Glomerular visceral epithelial cell (primary cell): ENCODE measurements around the gene SLC22A17.
A peak's percentile ranks its signal among the peaks of the same experiment; 100 is the strongest.
"Not testable (repeated sequence)": the region's sequence is repeated elsewhere in the genome, so short reads cannot be mapped to it uniquely, and the experiment has no call there.

ENCODE experiments used
- DNase-seq: peaks from one replicate; pipeline ENCODE4 v3.0.0-alpha.2; 2016; ENCODE audit errors: extremely low spot score

Gene SLC22A17

DNA sequence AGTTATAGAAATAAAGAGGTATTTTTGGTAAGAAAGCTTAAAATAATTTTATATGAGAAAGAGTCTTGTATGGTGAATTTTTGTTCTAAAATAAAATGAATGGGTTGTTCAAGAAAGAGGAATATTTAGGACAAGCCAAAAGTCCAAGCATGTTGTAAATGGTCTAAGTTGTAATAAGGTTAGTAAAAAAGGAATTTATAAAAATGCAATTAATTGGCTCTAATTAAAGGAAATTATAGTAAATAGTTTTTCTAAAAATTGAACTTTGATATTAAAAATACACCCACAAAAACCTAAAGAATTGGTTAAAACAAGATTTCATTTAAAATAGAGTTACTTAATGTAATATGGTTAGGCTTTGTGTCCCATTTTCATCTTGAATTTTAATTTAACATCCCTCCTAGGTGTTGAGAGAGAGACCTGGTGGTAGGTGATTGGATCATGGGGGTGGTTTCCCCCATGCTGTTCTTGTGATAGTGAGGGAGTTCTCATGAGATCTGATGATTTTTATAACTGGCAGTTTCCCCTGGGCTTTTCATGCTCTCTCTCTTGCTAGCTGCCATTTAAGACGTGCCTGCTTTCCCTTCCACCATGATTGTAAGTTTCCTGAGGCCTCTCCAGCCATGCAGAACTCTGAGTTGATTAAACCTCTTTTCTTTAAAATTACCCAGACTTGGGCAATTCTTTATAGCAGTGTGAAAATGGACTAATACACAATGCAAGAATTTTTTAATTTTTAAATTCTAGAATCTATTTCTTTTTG lies 13.0 kb downstream of the SLC22A17 start:
- no peak for DNase-seq

DNA sequence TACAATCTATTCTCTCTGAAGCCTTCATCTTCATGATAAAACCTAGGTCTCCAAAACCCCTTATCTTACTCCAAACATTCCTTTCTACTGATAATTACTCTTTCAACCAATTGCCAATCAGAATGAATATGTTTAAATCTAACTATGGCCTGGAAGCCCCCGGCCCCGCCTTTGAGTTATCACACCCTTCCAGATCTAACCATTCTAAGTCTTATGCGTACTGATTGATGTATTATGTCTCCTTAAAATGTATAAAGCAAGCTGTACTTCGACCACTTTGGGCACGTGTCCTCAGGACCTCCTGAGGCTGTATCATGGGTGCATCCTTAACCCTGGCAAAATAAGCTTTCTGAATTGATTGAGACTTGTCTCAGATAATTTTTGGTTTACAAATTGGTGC lies 17.1 kb downstream of the SLC22A17 start:
- no peak for DNase-seq

DNA sequence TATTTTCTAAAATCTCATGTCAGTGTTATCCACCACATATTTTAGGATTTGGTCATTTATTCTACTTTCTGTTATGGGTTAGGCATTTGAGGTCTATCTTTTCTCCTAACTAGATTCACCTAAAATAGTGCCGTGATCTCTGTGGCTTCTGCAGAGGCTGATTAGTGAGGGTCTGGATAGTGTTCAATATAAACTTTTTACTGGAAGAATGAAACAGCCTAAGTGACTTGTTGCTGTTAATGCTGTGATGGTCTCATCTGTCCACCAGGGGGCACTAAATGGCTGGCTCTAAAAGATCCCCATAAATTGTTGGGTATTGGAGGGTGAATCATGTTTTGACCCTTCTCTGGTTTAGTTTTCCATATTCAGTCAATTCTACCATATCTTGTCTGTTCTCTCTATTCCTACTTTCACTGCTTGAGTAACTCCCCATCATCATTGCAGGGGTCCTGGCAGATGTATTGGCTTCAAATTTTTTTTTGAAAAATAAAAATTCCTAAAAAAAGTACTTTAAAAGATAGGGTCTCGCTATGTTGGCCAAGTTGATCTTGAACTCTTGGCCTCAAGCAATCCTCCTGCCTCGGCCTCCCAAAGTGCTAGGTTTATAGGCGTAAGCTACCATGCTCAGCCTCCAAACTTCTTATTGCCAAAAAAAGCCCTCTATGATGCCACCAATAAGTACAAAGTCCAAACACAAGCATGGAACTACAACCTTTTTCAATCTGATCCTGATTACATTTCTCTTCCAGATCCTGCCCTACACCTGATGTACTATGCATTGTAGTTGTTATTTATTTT lies 24.5 kb downstream of the SLC22A17 start:
- peak; percentile 75 for DNase-seq

DNA sequence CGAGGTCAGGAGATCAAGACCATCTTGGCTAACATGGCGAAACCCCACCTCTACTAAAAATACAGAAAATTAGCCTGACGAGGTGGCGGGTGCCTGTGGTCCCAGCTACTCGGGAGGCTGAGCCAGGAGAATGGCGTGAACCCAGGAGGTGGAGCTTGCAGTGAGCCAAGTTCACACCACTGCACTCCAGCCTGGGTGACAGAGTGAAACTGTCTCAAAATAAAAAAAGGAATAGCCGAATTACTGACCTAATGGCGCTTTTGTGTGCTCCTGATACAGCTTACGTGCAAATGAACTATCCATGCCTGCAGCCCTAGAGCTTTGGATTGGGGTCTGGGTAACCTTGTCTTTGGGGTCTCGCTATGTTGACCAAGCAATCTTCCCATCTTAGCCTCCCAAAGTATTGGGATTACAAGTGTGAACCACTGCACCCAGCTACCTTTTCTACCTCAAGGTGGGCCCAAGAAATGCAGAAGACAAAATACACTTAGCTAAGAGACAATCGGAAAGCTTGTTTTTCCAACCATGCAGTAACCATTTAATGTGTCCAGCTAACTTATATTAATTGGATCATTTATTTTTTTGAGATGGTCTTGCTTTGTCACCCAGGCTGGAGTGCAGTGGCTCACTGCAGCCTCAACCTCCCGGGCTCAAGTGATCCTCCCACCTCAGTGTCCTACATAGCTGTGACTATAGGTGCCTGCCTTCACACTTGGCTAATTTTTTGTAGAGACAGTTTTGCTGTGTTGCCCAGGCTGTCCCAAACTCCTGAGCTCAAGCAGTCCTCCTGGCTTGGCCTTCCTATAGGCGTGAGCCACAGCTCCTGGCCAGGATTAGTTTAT lies 26.0 kb downstream of the SLC22A17 start:
- DNase-seq, result no peak

DNA sequence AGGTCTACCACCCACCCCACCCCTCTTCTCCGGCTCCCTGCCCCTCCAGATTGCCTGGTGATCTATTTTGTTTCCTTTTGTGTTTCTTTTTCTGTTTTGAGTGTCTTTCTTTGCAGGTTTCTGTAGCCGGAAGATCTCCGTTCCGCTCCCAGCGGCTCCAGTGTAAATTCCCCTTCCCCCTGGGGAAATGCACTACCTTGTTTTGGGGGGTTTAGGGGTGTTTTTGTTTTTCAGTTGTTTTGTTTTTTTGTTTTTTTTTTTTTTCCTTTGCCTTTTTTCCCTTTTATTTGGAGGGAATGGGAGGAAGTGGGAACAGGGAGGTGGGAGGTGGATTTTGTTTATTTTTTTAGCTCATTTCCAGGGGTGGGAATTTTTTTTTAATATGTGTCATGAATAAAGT lies 26.9 kb downstream of the SLC22A17 start:
- DNase-seq, result not testable (repeated sequence)

DNA sequence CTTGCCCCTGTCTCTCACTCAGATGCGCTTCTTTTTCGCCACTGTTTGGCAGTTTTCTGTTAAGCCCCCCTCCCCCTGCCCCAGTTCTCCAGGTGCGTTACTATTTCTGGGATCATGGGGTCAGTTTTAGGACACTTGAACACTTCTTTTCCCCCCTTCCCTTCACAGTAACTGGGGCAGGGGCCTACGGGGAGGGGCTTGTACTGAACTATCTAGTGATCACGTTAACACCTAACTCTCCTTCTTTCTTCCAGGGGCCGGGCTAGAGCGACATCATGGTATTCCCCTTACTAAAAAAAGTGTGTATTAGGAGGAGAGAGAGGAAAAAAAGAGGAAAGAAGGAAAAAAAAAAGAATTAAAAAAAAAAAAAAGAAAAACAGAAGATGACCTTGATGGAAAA lies 27.7 kb downstream of the SLC22A17 start:
- no peak for DNase-seq

DNA sequence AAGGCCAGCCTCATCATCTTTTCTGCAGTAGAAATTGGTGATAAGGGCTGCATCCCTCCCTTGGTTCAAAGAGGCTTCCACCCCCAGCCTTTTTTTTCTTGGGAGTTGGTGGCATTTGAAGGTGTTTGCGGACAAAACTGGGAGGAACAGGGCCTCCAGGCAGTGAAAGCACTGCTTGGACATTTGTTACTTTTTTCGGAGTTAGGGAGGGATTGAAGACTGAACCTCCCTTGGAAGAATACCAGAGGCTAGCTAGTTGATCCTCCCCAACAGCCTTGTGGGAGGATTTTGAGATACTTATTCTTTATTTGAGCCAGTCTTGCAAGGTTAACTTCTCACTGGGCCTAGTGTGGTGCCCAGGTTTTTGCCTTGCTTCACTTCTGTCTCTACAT lies 28.2 kb downstream of the SLC22A17 start:
- DNase-seq, result no peak

DNA sequence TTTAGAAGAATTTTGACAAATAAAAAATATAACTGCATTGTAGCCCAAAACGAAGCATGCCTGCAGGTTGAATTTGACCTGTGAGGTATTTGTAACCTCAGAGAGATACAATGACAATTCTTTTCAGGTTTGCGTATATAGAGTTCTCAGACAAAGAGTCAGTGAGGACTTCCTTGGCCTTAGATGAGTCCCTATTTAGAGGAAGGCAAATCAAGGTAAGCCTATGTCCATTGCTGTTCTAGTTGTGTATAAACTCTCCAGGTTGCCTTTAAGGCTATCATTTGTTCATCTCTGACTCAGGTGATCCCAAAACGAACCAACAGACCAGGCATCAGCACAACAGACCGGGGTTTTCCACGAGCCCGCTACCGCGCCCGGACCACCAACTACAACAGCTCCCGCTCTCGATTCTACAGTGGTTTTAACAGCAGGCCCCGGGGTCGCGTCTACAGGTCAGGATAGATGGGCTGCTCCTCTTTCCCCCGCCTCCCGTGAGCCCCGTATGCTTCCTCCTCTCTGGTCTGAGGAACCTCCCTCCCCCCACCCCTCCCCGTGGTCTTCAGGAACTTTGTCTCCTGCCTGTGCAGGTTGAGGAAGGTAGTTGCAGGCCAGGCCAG lies 28.7 kb downstream of the SLC22A17 start:
- no peak for DNase-seq

DNA sequence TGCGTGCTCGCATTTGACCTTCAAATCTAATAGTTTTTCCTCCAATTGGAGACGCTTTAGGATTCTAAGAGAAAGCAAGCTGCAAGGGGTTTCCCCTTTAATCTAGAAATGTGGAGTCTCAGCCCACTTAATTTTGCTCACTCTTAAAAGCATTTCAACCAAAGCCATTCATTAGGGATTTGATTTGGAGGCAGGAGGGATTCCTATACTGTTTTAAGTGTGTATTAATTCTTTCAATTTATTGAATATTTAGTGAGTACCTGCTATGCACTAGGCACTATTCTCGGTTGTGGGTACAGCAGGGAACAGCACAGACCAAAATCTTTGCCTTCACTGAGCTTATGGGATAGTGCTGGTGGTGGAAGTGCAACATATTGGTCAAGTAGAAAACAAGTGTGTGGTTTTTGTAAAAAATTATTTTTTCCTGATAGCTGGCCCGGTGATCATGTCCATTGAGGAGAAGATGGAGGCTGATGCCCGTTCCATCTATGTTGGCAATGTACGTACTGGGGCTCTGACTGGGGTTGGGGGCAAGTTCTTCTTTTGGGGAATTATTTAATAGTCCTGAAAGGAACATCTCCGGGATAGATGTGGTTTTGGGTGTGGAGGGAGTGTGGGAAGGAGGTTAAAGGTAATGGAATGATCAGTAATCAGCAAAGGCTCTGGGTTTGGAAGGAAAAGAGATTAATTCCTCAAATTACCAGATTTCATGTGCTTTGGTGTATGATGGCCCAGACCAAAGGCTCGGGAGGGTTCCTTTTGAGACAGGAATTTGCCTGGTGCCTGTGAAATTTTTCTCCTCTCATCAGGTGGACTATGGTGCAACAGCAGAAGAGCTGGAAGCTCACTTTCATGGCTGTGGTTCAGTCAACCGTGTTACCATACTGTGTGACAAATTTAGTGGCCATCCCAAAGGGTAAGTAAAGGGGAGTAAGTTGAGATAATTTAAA lies 29.8 kb downstream of the SLC22A17 start:
- no peak for DNase-seq

DNA sequence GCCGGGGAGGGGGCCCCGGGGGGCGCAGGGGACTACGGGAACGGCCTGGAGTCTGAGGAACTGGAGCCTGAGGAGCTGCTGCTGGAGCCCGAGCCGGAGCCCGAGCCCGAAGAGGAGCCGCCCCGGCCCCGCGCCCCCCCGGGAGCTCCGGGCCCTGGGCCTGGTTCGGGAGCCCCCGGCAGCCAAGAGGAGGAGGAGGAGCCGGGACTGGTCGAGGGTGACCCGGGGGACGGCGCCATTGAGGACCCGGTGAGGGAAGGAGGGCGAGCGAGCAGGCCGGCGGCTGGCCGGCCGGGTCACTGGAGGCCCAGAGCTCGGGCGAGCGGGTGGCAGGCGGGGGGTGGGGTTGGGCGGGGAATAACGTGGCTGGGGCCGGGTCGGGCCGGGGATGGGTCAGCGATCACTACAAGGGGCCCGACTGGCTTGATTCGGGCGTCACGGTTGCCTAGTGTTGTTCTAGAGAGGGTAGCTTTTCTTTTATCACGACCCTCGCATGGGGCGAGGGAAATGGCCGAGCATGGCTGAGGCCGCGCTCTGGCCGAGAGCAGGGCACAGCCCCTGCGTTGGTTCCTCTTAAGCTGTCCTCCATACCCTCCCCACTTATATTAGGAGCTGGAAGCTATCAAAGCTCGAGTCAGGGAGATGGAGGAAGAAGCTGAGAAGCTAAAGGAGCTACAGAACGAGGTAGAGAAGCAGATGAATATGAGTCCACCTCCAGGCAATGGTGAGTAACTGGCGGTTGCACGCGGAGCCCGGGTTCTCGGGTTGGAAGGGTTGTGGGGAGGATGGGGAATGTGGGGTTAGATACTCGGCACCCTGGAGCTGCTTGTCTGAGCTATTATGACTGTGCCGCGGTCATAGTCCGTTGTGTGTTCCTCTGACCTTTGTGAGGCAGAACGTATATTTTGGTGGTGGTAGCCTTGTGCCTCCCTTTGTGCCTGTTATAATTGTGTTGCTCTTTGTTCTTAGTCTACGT lies 30.8 kb downstream of the SLC22A17 start:
- peak; percentile 58 for DNase-seq

DNA sequence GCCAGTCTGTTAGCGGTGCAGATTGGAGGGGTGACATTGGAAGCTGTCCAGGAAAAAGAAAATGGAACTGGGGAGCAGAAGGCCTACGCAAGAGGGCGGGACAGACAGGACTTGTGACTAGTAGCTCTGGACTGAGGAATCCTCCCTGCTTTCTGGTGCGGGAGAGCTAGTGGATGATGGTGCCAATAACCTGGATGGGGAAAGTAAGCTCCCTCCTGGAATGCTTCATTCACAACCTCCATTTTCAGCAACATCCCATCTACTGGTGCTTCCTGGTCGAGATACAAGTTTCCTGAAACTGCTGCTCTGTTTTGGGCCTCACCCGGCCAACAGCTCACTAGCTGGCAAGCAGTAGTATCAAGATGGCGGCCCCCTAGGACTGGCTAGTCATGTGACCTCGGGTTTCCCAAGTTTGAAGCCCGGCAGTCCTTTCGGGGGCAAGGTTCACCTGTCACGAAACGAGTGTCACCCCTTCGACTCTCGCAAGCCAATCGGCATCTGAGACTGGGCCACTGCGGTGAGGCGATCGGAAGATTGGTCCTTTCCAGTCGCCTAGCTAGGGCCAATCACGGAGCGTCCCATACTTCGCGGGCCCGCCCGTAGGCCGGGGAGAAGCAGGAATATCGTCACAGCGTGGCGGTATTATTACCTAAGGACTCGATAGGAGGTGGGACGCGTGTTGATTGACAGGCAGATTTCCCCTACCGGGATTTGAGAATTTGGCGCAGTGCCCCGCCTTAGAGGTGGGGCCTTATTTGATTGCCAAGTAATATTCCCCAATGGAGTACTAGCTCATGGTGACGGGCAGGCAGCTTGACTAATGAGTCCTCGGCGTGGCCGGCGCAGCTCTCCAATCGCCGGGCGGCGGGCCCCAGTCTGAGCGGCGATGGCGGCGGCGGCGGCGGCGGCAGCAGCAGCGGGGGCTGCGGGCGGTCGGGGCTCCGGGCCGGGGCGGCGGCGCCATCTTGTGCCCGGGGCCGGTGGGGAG lies 31.8 kb downstream of the SLC22A17 start, which contains the start of gene PABPN1:
Gene PABPN1 (plus strand): TSS at position 874 of the 988 bp plus-strand sequence. CDS start 13 bp downstream, at position 887.
- DNase-seq, result peak; percentile 100

DNA sequence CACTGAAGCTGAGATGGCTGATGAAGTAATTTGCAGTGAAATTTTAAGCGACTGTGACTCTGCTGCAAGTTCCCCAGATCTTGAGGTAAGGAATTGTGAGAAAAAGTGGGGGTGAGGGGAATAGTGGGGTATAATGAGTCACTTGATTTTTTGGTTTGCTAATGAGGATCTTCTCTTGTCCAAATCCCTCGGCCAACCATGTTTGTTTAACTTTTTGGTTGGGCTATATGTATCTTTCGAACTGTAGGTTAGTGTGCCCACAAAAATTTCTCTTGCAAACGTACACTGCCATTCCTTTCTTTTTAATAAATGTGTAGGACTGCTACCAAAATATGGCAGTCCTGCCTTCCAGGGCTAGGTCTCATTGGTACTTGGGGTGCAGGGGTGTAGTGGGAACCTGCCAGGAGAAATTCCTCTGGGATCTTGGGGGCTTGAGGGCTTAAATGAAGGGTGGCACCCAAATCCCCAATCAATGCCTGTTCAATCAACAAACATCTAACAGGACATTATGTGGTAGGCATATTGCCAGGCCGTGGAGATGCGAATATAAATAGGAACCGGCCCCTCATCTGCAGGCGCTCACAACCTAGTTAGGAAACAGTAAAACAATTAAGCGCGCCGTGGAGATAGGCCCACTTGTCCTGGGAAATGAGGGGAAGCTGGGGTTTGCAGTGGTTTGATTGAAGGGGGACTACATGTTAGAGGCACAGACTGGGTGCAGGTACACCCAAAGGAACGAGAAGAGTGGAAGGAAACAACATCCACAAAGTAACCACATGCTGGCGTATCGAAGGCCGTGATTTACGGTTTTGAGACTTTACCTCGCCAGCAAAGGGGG lies 32.7 kb downstream of the SLC22A17 start:
- DNase-seq, result no peak

DNA sequence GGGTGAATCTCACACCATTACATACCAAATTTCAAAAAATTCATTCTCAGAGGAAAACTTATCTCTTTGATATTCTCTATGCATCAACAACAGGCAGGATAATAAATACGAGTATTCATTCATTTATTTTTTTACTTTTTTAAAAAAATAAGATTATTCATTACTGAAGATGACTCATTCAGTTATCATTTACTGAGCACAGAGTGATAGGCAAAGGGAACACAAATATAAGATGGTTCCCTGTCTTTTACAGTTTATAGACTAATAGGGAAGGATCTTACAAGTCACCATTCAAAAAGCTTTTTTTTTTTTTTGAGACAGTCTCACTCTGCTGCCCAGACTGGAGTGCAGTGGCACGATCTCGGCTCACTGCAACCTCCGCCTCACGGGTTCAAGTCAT lies 36.4 kb downstream of the SLC22A17 start:
- no peak for DNase-seq

DNA sequence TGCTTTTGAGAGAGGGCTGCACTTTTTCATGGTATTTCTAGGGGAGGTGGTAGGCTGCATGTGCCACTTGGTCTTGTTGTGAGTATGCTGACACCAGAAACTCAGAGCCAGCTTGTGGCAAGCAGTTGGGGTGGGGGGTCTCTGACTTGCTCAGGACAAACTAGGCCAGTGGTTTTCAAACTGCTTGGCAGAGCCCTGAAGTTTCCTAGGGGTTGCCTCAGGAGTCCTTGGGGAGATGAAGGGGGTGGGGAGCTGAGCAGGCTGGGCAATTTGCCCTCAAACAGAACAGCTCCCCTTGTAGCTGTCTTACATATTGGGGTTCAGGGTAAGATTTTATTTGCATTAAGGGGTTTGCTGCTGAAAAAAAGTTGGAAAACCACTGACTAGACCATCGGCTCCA lies 42.1 kb downstream of the SLC22A17 start:
- no peak for DNase-seq

DNA sequence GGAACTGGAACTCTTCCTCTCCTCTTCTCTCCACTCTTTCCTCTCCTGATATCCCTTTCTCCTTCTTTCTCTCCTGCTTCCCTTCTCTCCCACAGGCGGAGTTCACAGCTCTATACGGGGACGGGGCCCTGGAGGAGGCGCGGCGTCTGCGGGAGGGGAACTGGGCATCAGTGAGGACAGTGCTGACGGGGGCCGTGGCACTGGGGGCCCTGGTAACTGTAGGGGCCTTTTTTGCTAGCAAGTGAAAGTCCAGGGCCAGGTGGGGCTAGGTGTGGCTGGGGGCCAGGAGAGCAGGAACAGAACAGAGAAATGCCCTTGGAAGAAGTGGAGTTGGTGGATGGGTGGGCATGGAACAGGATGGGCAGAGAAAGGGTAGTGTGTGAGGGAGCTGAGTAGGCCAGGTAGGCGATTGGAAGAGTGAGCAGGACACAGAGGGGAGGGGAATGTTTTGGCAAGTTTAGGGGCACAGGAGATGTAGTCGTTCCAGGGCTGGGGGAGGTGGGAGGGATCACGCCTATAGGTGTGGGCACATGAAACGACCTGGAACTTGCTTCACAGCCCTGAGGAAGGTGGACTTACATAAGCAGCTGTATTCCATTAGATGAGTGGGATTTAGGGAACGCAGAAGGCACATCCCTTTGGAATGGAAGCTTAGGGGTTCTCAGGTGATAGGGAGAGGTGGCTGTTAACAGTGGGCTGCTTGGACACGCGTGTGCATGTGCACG lies 43.8 kb downstream of the SLC22A17 start:
- no peak for DNase-seq
